Bronchial epithelial cell (primary cell): ENCODE data around the gene RABGAP1L. TPM values are rescaled to one million over a fixed set of nuclear protein-coding genes. Genes with fewer than 3 reads are reported as not detected.
"Not testable (repeated sequence)": the region's sequence is repeated elsewhere in the genome, so short reads cannot be mapped to it uniquely, and the experiment has no call there.

ENCODE experiments used
- DNase-seq: peaks from one replicate; pipeline ENCODE4 v3.0.0-alpha.2; 2010; ENCODE audit warnings: low read depth
- FAIRE-seq: peaks from 2 replicates; lab custom pipeline; 2011; peaks lifted over from hg19 to GRCh38; lab: Jason Lieb, UNC
- H3K27me3 ChIP-seq: 2 replicates; pipeline ENCODE4 v1.5.1; 2011; ENCODE audit warnings: low read length; ENCODE audit not compliant: control insufficient read depth, insufficient read depth
- H3K36me3 ChIP-seq: 2 replicates; pipeline ENCODE4 v1.5.1; 2011; ENCODE audit warnings: low read length; ENCODE audit not compliant: control insufficient read depth, insufficient read depth
- H3K4me3 ChIP-seq: 2 replicates; pipeline ENCODE4 v1.5.1; 2011; ENCODE audit warnings: mild to moderate bottlenecking, low read depth, low read length, control low read depth
- total RNA-seq: library from RNA; depleted of rRNA; stranded (reverse); fragments of >200 nt; gene quantifications from 2 replicates; pipeline ENCODE4 v1.2.1, GENCODE V29; 2014
- TF ChIP-seq, protein P1 (sequence below): IDR thresholded peaks from 2 replicates; pipeline ENCODE4 v1.5.1; 2011; ENCODE audit warnings: mild to moderate bottlenecking, moderate library complexity, low read length, control low read depth, inconsistent platforms; ENCODE audit not compliant: insufficient read depth, severe bottlenecking

Gene RABGAP1L
- total RNA-seq, 1 donor from 2014 or later = 37.4 TPM

- TF ChIP-seq, protein P1, sequence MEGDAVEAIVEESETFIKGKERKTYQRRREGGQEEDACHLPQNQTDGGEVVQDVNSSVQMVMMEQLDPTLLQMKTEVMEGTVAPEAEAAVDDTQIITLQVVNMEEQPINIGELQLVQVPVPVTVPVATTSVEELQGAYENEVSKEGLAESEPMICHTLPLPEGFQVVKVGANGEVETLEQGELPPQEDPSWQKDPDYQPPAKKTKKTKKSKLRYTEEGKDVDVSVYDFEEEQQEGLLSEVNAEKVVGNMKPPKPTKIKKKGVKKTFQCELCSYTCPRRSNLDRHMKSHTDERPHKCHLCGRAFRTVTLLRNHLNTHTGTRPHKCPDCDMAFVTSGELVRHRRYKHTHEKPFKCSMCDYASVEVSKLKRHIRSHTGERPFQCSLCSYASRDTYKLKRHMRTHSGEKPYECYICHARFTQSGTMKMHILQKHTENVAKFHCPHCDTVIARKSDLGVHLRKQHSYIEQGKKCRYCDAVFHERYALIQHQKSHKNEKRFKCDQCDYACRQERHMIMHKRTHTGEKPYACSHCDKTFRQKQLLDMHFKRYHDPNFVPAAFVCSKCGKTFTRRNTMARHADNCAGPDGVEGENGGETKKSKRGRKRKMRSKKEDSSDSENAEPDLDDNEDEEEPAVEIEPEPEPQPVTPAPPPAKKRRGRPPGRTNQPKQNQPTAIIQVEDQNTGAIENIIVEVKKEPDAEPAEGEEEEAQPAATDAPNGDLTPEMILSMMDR = no peak
- Histone ChIP-seq H3K27me3 (no peaks in the 10 kb centered on the region), H3K36me3 (no peaks in the 10 kb centered on the region), H3K4me3 (no peak overlapping the region)
- FAIRE-seq (no peak), DNase-seq (no peak)
Measured at GRCh38 chr1:174308604-174309003, 149.3 kb downstream of the RABGAP1L start.

DNA sequence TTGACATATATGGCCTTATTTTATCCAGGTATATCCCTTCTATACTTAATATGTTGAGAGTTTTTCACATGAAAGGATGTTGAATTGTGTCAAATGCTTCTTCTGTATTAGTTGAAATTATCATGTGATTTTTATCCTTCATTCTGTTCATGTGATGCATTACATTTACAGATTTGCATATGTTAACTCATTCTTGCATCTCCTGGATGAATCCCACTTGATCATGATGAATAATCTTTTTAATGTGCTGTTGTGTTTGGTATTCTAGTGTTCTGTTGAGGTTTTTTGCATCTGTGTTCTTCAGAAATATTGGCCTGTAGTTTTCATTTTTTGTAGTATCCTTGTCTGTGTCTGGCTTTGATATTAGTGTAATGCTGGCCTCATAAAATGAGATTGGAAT lies 150.2 kb downstream of the RABGAP1L start:
- Histone ChIP-seq H3K4me3 (no peak overlapping the region), H3K36me3 (no peaks in the 10 kb centered on the region), H3K27me3 (no peaks in the 10 kb centered on the region)
- FAIRE-seq (no peak), DNase-seq (no peak)
- TF ChIP-seq, protein P1 = no peak

DNA sequence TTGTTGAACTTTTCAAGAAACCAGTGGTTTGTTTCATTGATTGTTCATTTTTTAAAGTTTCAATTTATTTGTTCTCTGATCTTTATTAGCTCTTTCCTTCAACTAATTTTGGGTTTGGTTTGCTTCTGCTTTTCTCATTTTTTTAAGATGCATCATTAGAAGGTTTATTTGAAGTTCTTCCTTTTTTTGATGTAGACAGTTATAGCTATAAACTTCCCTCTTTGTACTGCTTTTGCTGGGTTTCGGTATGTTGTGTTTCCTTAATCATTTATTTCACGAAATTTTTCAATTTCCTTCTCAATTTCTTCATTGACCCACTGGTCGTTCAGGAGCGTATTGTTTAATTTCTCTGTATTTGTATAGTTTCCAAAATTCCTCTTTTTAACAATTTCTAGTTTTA lies 155.1 kb downstream of the RABGAP1L start:
- Histone ChIP-seq H3K4me3 (no peak overlapping the region), H3K36me3 (no peaks in the 10 kb centered on the region), H3K27me3 (no peaks in the 10 kb centered on the region)
- TF ChIP-seq, protein P1 = no peak
- FAIRE-seq (no peak), DNase-seq (no peak)

DNA sequence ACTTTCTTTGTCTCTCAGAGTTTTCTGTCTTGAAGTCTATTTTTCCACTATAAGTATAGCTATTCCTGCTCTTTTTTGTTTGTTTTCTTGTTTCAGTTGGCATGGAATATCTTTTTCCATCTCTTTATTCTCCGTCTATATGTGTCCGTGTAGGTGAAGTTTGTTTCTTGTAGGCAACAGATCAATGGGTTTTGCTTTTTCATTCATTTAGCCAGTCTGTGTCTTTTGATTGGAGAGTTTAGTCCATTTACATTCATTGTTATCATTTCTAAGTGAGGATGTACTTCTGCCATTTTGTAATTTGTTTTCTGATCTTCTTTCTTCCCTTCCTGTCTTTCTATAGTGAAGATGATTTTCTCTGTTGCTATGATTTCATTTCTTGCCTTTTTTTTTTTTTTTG lies 155.9 kb downstream of the RABGAP1L start:
- DNase-seq (no peak), FAIRE-seq (no peak)
- no peaks in the 10 kb centered on the region for H3K36me3 ChIP-seq
- TF ChIP-seq, protein P1 = no peak
- no peaks in the 10 kb centered on the region for H3K27me3 ChIP-seq
- H3K4me3 ChIP-seq = no peak overlapping the region

GRCh38 chr1:174320897-174321296 lies 161.6 kb downstream of the RABGAP1L start:
- not testable (repeated sequence) for H3K27me3 ChIP-seq, H3K4me3 ChIP-seq, FAIRE-seq, H3K36me3 ChIP-seq, DNase-seq

- DNase-seq (peak; percentile 83), FAIRE-seq (no peak)
- TF ChIP-seq, protein P1 = no peak
- Histone ChIP-seq H3K27me3 (no peaks in the 10 kb centered on the region), H3K36me3 (peaks cover 4% of the 10 kb centered on the region), H3K4me3 (no peak overlapping the region)
Measured at GRCh38 chr1:174322202-174322862, 163.0 kb downstream of the RABGAP1L start.
